GM21390 (cell line): ENCODE measurements around the gene CFAP46.
"Not testable (repeated sequence)": the region's sequence is repeated elsewhere in the genome, so short reads cannot be mapped to it uniquely, and the experiment has no call there.

ENCODE experiments used
- ATAC-seq: cut with Tn5 transposase; IDR thresholded peaks from one replicate; pipeline ENCODE4 v1.9.1; 2021; ENCODE audit not compliant: unreplicated experiment

The CFAP46 gene

DNA sequence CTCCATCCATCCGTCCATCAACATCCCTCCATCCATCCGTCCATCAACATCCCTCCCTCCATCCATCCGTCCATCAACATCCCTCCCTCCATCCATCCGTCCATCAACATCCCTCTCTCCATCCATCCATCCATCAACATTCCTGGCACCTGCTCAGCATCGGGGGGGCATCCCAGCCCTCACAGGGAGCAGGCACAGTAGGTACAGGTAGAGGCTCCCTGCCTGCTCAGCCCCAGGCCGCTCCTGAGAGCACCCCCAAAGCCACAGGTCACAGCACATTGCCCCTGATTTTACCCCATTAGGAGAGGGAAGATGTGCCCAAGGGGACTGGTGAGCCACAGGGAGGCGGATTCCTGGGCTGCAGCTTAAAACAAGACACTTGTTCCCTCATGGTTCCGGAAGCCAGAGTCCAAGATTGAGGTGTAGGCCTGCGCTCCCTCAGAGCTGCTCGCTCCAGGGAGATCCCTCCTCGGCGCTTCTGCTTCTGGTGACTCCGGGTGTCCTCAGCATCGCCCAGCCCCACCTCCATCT lies 21.1 kb upstream of the CFAP46 start:
- no peak for ATAC-seq

DNA sequence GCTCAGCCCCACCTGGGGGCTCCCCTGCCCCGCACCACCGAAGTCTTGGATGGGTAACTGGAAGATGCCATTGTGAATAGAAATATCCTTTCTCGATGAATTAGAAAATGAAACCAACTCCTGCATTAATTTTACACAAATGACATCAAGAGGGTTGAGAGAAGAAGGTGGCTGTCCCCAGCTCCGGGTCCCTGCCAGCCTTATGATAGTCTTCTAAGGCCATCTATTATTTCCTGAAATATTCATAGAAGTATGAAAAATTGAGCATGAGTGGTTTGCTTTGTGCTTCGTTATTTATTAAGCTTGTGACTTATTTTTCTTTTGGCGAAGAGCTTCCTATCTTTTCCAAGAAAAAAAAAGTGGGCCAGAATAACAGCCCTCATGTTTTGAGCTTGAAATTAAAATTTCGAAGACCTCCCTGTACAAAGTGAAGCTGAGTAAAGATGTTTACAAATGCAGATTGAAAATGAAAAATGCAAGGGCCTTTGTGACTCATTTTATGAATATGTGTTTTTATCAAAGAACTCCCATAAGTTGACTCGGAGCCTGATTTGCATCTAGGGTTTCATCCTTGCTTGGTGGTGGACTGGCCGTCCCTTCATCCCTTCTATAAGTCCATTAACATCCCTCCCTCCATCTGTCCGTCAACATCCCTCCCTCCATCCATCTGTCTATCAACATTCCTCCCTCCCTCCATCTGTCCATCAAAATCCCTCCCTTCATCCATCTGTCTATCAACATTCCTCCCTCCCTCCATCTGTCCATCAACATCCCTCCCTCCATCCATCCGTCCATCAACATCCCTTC lies 20.5 kb upstream of the CFAP46 start:
- ATAC-seq = no peak

DNA sequence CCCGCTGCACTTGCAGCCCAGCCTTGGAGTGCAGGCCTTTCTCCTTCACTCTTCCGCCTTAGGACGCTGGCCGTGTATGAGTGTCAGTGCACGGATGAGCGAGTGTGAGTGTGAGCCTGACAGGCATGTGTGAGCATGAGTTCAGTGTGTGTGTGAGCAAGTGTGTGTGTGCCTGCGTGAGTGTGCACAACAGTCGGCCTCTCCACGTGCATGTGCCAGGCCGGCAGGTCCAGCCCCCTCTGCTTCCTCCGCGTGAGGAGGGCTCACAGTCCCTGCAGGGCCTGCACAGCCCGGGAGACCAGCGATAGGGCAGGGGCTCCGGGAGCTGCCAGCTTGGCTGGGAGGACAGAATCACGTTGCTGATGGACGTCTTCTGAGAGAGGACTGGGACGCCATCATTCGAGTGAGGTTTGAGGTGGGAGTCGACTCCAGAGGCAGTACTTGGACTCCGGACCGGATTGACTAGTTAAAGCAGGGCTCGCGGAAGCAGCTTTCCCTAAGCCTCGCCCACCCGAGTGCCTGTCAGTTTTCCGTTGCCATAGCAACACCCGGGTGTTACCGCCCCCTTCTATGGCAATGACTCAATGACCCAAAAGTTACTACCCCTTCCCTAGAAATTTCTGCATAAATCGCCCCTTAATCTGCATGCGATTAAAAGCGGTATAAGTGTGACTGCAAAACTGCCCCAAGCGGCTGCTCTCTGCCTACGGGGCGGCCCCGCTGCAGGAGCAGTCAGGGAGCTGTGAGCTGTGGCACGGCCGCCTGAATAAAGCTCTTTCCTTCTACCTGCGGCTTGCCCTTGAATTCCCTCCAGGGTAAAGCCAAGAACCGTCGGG lies 19.6 kb upstream of the CFAP46 start:
- peak; percentile 59 for ATAC-seq

DNA sequence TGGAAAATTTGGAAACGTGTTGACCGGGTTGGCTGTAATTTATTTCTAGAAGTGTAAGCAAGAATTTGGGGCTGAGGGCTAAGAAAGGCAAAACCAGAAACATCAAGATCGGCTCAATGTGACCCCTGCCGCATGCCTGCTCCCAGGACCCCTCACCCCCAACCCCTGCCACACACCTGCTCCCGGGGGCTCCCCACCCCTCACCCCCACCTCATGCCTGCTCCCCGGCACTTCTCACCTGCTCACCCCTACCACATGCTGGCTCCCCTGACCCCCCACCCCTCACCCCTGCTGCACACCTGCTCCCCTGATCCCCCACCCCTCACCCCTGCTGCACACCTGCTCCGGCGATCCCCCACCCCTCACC lies 19.0 kb upstream of the CFAP46 start:
- no peak for ATAC-seq

DNA sequence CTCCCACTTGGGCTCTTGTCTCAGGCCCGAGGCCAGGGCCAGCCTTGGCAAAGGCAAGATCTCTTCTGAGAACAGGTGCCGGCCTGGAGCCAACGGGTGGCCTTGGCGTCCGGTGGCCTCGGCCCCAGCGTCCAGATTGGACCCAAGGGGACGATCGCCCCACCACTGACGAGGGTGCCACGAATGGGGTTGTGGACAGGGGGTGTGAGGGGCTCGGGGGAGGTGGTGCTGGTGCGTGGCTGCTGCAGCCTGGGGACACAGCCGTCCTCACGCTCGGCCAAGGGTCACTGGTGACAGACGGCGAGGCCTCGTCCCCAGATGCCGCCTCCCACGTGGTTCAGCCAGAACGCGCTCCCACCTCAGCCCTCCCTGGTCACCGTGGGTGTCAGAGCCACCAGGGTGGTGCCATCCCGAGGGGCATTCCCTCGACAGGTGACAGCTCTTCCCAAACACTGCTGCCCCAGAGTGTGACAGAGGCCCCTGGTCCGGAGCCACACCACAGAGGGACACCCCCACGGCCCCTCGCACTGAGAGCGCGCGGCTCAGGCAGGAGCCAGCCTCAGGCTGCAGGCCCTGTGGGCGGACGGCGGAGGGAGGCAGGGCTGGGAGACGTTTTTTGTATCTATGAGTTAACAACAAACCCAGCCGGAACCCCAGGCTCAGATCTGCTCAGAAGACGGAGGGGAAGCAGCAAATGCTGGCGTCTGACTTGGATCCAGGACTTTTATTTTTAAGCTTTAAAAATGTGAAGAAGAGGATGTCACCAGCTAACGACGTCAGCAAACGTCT lies 18.5 kb upstream of the CFAP46 start:
- no peak for ATAC-seq

DNA sequence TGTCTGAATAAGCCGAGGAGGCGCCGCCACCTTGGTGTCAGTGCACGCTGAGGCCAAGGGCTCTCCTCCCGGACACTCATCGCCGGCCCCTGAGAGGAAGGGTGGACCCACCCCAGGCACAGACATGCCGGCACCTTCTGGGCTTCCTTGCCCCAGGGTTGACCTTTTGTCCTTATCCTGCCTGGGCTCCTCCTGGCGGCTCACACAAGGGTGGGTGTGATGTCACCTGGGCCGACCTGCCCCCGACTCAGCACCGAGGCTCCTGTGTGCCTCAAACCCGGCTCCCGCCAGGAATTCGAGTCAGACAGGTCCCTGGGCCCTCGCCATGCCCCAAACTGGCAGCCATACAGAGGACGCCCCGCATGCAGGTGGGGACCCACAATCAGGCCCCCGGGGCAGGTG lies 17.7 kb upstream of the CFAP46 start:
- no peak for ATAC-seq

DNA sequence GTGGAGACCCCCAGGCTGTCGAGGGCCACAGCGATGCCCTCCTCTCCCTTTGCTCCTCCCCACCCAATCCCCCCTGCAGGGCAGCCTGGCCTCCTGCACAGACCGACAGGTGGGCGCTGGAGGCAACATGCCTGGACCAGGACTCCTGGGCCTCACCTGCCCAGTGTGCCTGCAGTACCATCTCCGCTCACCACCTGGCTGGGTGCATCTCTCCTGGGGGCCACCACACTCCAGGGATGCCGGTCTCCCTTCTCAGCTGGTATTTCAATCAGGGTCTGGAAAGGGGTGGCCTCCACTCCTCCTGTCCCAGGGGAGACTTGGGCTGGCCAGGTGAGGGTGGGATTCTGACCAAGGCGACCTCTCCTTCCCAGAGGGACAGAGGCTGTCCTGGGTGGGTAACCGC lies 17.2 kb upstream of the CFAP46 start:
- no peak for ATAC-seq

DNA sequence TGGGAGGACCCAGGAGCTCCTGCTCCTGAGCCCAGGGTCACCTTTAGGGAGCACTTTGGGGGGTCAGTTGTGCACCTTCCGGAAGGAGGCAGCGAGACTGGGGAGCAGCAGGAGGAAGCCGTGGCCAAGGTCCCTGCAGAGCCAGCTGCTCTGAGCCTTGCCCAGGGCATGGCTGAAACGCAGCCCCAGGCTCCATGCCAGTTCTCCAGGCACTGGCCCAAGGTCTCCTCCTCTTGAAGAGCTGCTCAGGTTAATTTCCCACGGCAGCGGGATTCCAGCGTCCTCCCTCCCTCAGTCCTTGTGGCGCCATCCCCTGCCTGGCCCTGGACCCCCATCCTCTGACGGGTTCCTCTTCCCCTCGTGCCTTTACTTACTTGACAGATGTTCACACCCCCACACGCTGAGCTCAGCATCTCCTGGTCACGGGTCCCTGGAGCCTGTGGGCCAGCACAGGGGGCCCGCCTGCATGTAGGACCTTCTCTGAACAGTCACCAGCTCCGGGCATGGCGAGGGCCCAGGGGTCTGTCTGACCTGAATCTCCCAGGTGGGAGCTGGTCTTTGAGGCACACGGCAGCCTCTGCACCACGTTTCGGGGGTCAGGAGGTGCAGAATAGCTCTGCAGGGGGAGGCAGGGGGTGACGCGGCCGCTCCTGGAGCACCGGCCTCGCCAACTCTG lies 16.7 kb upstream of the CFAP46 start:
- ATAC-seq = no peak

DNA sequence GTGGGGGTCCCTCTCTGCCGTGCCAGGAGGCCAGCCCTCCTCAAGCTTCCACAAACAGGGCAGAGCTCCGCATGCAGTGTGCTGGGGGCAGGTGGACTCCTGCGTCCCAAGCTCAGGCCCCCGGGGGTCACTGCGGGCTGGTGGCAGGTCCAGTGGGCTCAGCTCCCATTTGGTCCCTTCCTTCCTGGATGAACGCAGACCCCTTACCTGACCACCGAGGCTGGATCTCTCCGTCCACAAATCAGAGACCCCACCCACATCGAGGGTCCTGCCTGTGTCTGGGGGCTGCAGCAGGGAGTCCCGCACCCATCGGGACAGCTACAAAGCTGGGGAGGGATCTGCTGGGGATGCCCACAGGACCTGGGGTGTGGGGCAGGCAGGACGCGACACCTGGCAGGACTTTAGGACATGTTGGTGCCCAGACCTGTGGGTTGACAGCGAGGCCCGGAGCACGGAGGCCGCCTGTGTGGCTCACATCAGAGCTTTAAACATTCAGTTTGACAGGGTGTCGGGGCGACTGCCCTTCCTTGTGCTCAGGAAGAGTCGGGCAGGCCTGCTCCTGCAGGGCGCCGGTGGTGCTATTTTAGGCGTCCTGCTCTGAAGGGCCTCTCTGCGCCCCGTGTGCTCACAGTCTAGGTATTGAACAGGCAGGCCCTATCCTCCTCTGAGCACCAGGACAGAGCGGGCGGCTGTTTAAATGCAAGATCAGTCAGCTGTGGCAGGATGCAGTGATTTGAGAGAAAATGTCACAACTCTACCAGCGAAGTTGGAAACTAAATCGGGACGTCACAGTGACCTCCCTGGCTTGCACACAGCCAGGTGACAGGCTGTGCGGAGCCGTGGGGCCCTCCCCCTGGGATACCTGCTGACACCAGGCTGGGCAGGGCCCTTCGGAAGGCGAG lies 15.9 kb upstream of the CFAP46 start:
- ATAC-seq = no peak

DNA sequence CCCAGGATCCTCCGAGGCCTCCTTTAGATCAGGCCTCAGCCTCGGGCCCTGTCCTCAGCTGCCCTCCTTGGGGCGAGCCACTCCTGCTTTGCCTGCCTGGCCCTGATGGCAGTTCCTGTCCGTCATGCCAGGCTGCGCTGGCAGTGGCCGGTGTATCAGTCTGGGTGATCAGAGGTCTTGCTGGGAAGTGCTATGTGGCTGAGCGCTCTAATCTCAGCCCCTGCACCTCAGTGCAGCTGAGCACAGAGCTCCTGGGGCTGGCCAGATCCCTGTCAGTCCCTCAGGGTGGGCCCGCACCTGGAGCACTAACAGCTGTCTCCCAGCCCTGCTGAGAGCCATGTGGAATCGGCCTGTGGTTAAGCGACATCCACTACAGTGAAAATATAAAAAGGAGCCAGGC lies 14.8 kb upstream of the CFAP46 start:
- ATAC-seq = no peak

DNA sequence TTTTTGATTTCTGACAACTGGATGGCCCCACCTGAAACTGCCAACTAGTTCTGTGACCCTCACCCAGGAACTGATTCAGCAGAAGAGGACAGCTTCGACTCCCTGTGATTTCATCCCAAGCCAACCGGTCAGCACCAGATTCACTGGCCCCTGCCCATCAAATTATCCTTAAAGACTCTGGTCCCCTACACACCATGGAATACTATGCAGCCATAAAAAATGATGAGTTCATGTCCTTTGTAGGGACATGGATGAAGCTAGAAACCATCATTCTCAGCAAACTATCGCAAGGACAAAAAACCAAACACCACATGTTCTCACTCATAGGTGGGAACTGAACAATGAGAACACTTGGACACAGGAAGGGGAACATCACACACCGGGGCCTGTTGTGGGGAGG lies 13.9 kb upstream of the CFAP46 start:
- not testable (repeated sequence) for ATAC-seq

DNA sequence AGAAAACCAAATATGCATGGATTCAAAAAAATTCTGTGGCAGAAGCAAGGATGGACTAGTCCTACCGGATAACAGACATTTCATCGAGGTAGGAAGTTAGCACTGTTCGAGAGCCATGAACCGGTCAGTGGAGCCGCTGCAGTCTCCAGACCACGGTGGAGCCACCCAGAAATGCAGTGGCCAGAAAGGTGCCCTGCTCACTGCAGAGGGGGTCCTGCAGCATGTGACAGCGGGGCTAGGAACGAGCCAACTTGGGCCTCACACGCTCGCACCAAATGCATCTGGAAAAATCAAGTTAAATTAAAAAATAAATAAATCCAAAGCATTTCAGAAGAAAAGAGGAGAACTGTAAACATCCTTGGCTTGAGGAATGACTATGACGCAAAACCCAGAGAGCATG lies 13.1 kb upstream of the CFAP46 start:
- no peak for ATAC-seq

DNA sequence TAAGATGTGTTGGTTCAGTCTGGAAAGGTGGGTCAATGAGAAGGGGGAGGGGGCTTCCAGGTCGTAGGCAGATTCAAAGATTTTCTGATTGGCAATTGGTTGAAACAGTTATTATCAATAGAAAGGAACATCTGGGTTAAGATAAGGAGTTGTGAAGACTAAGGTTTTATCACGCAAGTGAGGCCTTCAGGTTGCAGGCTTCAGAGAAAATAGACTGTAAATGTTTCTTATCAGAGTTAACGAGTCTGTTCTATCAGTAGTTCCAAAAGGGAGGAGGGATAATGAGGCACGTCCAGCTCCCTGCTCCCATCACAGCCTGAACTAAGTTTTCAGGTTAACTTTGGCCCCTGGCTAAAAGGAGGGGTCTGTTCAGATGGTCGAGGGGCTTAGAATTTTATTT lies 11.1 kb upstream of the CFAP46 start:
- no peak for ATAC-seq

DNA sequence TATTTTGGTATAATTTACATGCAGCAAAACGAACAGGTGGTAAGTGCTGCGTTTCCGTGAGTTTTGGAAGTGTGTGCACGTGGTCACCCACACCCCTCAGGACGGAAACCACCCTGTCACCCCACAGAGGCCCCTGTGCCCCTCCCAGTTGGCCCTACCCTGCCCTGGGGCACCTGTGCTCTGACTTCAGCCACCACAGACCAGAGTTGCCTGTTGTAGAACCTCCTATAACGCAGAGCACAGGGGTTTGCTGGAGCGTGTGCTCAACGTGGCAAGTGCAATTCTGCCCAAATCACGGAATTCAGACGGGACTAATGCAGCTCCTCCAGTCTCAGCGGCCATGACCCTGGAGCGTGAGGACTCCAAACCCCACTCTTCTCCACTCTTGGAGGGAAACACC lies 9.6 kb upstream of the CFAP46 start:
- no peak for ATAC-seq

DNA sequence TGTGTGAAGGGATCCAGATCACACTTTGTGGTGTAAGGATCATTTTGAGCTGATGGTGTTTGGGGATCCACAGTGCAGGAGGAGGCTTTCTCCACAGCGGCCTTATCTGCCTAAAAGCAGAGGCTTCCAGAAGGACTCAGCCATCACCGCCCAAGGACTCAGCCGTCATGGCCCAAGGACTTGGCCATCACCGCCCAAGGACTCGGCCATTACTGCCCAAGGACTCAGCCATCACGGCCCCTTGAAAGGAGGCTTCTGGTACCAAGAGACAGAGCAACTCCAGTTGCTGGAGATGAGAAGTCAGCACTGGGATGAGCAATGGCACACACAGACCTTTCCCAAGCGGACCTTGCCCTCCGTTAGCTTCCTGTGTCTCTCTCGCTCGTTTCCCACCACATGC lies 6.0 kb upstream of the CFAP46 start:
- ATAC-seq = no peak

DNA sequence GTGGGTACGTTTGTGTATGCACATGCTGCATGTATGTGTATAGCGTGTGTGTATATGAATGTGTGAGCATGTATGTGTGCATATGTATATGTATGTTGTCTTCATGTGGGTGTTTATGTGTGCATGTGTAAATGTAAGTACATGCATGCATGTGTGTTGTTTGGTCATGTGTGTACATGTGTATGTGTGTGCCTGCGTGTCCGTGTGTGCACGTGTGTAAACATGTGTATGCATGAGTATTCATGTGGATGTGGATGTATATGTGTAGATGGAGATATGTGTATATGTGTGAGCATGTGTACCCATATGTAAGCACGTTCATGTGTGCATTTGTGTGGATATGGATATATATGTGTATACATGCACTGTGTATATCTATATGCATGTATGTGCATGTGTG lies 5.5 kb upstream of the CFAP46 start:
- no peak for ATAC-seq

DNA sequence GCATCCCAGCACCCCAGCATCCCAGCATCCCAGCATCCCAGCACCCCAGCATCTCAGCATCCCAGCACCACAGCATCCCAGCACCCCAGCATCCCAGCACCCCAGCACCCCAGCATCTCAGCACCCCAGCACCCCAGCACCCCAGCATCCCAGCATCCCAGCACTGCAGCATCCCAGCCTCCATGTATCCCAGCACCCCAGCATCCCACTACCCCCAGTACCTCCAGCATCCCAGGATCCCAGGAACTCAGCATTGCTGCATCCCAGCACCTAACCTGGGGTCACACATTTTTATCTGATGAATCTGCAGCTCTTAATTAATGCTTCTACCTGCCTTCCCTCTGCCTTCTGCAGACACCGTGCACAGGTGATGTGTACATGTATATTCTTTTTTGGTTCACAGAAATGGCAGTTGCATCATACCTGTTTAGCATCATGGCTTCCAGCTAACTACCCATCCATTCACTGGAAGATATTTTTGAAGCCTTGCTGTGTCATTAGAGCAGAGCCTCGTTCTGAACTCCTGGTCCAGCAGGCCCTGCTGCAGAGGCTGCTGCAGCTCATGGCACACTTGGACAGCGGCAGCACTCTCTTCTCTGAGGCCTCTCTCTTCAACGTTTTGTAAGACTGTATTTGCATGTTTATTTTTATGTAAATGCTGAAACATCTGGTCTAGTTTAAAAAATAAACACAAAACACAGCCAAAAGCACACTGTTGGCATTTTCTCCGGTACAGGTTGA lies 4.6 kb upstream of the CFAP46 start:
- ATAC-seq = no peak

DNA sequence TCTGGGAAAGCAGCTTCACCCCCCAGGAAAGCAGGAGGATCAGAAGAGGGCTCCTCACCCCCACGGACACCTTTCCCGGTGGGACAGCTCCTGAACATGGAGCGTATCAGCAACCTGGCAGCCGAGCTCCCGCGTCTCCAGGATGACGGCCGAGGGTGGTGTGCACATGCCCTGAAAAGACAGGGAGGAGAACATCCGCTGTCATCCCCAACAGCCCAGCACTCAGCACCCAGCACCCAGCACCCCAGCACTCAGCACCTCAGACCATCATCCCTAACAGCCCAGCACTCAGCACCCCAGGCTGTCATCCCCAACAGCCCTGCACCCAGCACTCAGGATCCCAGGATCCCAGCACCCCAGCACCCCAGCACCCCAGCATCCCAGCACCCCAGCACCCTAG lies 3.9 kb upstream of the CFAP46 start:
- ATAC-seq = no peak

DNA sequence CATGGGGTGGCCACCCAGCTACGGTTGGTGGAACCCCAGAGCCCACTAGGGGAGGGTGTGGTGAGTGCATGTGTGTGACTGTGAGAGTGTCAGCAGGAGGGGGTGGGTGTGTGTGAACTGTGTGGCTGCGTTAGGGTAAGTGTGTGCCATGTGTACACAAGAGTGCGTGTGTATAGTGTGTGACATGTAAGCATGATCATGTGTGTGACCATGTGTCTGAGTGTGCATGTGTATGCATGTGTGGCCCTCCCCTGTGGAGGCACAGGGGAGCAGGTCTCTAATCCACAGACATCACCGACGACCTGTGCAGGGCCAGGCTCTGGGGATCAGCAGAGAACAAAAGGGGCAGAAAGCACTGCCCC lies 3.5 kb upstream of the CFAP46 start:
- no peak for ATAC-seq
